ENCODE results near the gene MAB21L2.

GRCh38 chr4:150572704-150573504 is 9.0 kb upstream of the MAB21L2 start:
- TF ChIP-seq SALL2 (CRISPR knock-in tag; IDR thresholded peaks at IDR 0.05), result no peak
- no peak for TF ChIP-seq POLR2A (IDR thresholded peaks at IDR 0.05; ENCODE audit: insufficient read depth in 1 of 2, low read depth in 2 of 2, low read length in 2 of 2)
- TF ChIP-seq ZNF776 (CRISPR knock-in tag; IDR thresholded peaks at IDR 0.05), result no peak
- TF ChIP-seq NFE2L2 (IDR thresholded peaks at IDR 0.05; ENCODE audit: low read length), result no peak
- no peak for TF ChIP-seq CTCF (CRISPR knock-in tag; IDR thresholded peaks at IDR 0.05)
- no peak for TF ChIP-seq TFAP4 (IDR thresholded peaks at IDR 0.05; ENCODE audit: borderline replicate concordance, low read depth)
- TF ChIP-seq EP300 (IDR thresholded peaks at IDR 0.05; ENCODE audit: low read depth in 2 of 2, low read length in 2 of 2), result no peak
- no peak for TF ChIP-seq EP300 (CRISPR knock-in tag; IDR thresholded peaks at IDR 0.05; ENCODE audit: borderline replicate concordance)
- no peak for TF ChIP-seq GABPA (IDR thresholded peaks at IDR 0.05; ENCODE audit: low read depth, low read length)
- no peak for TF ChIP-seq GABPA (CRISPR knock-in tag; IDR thresholded peaks at IDR 0.05; ENCODE audit: low read depth)
- no peak for TF ChIP-seq MAZ (IDR thresholded peaks at IDR 0.05; ENCODE audit: borderline replicate concordance, low read depth, low read length)
- no peak for TF ChIP-seq MAZ (CRISPR knock-in tag; IDR thresholded peaks at IDR 0.05; ENCODE audit: low read depth)
- TF ChIP-seq HCFC1 (IDR thresholded peaks at IDR 0.05; ENCODE audit: low read depth, low read length), result no peak
- TF ChIP-seq ZBTB7A (CRISPR knock-in tag; IDR thresholded peaks at IDR 0.05), result no peak
- no peak for TF ChIP-seq SIN3A (IDR thresholded peaks at IDR 0.05; ENCODE audit: borderline replicate concordance, low read depth, low read length)
- TF ChIP-seq CENPT (CRISPR knock-in tag; IDR thresholded peaks at IDR 0.05; ENCODE audit: low read depth), result no peak

Measured in HepG2 (cell line).